Ascending aorta (tissue), 2 donors: ENCODE data around the gene ZNF678. TPM values are rescaled to one million over a fixed set of nuclear protein-coding genes. Genes with fewer than 3 reads are reported as not detected.
"Not testable (repeated sequence)": the region's sequence is repeated elsewhere in the genome, so short reads cannot be mapped to it uniquely, and the experiment has no call there.

ENCODE experiments used
- DNase-seq, 2 donors: peaks; one replicate each; pipeline ENCODE4 v3.0.0-alpha.2; 2019; ENCODE audit warnings: low spot score in 2 of 2
- H3K27ac ChIP-seq, 2 donors: fragments of 200-600 bp; sonication (generic); one replicate each; pipeline ENCODE4 v1.5.1; 2016 to 2017; ENCODE audit warnings: mild to moderate bottlenecking in 1 of 2
- H3K27me3 ChIP-seq: fragments of 200-600 bp; sonication (generic); one replicate; pipeline ENCODE4 v1.5.1; 2017
- H3K36me3 ChIP-seq, 2 donors: fragments of 200-600 bp; sonication (generic); one replicate each; pipeline ENCODE4 v1.5.1; 2016
- H3K4me1 ChIP-seq, 2 donors: fragments of 200-600 bp; sonication (generic); one replicate each; pipeline ENCODE4 v1.5.1; 2016 to 2017; ENCODE audit warnings: mild to moderate bottlenecking in 1 of 2
- H3K4me3 ChIP-seq, 2 donors: fragments of 200-600 bp; sonication (generic); one replicate each; pipeline ENCODE4 v1.5.1; 2016 to 2017; ENCODE audit warnings: mild to moderate bottlenecking in 1 of 2
- H3K9me3 ChIP-seq, 2 donors: fragments of 200-600 bp; sonication (generic); one replicate each; pipeline ENCODE4 v1.5.1; 2016
- CTCF ChIP-seq, 3 experiments: fragments of 200-600 bp in 2 of 3; fragments of 450-650 bp in 1 of 3; sonication (generic) in 2 of 3; IDR thresholded peaks; one replicate each; pipeline ENCODE4 v1.5.1; 2016 to 2019; ENCODE audit warnings: antibody characterized with exemption in 3 of 3, mild to moderate bottlenecking in 1 of 3, moderate library complexity in 1 of 3
- intact Hi-C: fragments of 100-400 bp; cut with DNase I; formaldehyde crosslinking; loops from one replicate; pipeline ENCODE4 v1.15.1; 2023
- total RNA-seq: library from RNA; depleted of rRNA; stranded (reverse); fragments of >200 nt; gene quantifications from one replicate; pipeline ENCODE4 v1.1.0, GENCODE V29; 2016

Gene ZNF678
- total RNA-seq, 1 donor from 2014 or later: 0.75 TPM

DNA sequence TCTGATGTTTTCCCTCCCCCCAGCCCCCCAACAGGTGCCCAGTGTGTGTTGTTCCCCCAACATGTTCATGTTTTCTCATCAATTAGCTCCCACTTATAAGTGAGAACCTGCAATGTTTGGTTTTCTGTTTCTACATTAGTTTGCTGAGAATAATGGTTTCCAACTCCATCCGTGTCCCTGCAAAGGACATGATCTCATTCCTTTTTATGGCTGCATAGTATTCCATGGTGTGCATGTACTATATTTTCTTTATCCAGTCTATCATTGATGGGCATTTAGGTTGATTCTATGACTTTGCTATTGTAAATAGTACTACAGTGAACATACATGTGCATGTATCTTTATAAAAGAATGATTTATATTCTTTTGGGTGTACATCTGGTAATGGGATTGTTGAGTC is 24.6 kb downstream of the ZNF678 start:
- no peak for TF ChIP-seq CTCF (IDR thresholded peaks at IDR 0.05)
- Histone ChIP-seq H3K27me3 (no peaks in the 10 kb centered on the region), H3K9me3 (peaks cover 0 to 47% of the 10 kb centered on the region in 2 donors), H3K4me1 (no peaks in the 10 kb centered on the region), H3K4me3 (no peak overlapping the region), H3K27ac (no peak overlapping the region), H3K36me3 (peaks cover 0 to 5% of the 10 kb centered on the region in 2 donors)
- no peak for DNase-seq
- intact Hi-C loops: no loop called here

DNA sequence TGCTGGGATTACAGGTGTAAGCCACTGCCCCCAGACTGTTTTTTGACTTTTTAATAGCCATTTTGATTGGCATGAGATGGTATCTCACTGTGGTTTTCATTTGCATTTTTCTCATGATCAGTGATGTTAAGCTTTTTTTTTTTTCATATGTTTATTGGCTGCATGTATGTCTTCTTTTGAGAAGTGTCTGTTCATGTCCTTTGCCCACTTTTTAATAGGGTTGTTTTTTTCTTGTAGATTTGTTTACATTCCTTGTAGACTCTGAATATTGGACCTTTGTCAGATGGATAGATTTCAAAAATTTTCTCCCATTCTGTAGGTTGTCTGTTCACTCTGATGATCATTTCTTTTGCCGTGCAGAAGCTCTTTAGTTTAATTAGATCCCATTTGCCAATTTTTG is 25.4 kb downstream of the ZNF678 start:
- DNase-seq, H3K27ac ChIP-seq, H3K27me3 ChIP-seq, H3K36me3 ChIP-seq, intact Hi-C loops, H3K4me3 ChIP-seq, H3K4me1 ChIP-seq: not testable (repeated sequence)
- peaks cover 0 to 49% of the 10 kb centered on the region in 2 donors for H3K9me3 ChIP-seq

GRCh38 chr1:227589777-227590176 is 26.4 kb downstream of the ZNF678 start:
- H3K27ac ChIP-seq, H3K27me3 ChIP-seq, H3K36me3 ChIP-seq, H3K4me3 ChIP-seq, DNase-seq, H3K4me1 ChIP-seq, intact Hi-C loops: not testable (repeated sequence)
- H3K9me3 ChIP-seq: peaks cover 0 to 49% of the 10 kb centered on the region in 2 donors

GRCh38 chr1:227596222-227596621 is 32.9 kb downstream of the ZNF678 start:
- H3K4me3 ChIP-seq, H3K4me1 ChIP-seq, H3K27ac ChIP-seq, DNase-seq, H3K36me3 ChIP-seq, H3K27me3 ChIP-seq, intact Hi-C loops: not testable (repeated sequence)
- peaks cover 8 to 29% of the 10 kb centered on the region in 2 donors for H3K9me3 ChIP-seq

DNA sequence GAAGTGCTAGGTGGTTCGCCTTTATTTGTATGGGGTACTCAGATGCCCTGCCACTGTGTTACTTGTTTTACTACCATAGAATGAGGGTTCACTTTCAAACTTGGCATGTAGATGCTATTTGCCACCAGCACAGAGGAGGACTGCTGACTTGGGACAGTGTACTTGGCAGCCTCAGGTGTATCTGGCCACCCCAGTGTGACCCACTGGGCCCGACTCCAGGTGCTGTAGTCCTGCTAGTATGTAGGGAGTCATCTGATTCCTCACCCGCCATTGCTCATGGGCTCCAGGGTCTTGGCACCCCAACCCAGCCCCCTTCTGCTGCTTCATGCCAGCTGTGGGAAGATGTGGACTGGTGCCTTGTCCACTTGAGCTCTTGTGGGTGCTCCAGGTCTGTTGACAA is 40.0 kb downstream of the ZNF678 start:
- no peak for DNase-seq
- H3K9me3 ChIP-seq: peaks cover 0 to 22% of the 10 kb centered on the region in 2 donors
- no peak for TF ChIP-seq CTCF (IDR thresholded peaks at IDR 0.05)
- H3K4me3 ChIP-seq: no peak overlapping the region
- H3K36me3 ChIP-seq: no peaks in the 10 kb centered on the region
- no peaks in the 10 kb centered on the region for H3K4me1 ChIP-seq
- intact Hi-C loops: no loop called here
- no peaks in the 10 kb centered on the region for H3K27me3 ChIP-seq
- H3K27ac ChIP-seq: no peak overlapping the region

- DNase-seq: no peak
- Histone ChIP-seq H3K4me1 (no peaks in the 10 kb centered on the region), H3K36me3 (no peaks in the 10 kb centered on the region), H3K4me3 (no peak overlapping the region), H3K27me3 (no peaks in the 10 kb centered on the region), H3K27ac (no peak overlapping the region), H3K9me3 (peaks cover 0 to 33% of the 10 kb centered on the region in 2 donors)
- intact Hi-C loops: no loop called here
- no peak for TF ChIP-seq CTCF (IDR thresholded peaks at IDR 0.05)
Observed at GRCh38 chr1:227604446-227604845, 41.1 kb downstream of the ZNF678 start.

DNA sequence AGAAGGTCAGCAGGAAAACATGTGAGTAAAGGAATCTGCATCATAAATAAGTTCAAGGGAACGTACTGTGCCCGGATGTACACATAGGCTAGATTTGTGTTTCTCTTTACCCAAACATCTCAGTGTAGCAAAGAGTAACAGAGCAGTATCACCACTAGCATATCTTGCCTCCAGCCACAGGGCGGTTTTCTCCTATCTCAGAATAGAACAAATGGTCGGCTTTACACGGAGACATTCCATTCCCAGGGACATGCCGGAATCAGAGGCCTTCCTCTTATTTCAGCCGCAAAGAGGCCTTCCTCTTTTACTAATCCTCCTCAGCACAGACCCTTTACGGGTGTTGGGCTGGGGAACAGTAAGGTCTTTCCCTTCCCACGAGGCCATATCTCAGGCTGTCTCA is 42.9 kb downstream of the ZNF678 start:
- H3K27me3 ChIP-seq, H3K27ac ChIP-seq, DNase-seq, H3K4me3 ChIP-seq, H3K36me3 ChIP-seq, intact Hi-C loops, H3K4me1 ChIP-seq: not testable (repeated sequence)
- H3K9me3 ChIP-seq: peaks cover 0 to 32% of the 10 kb centered on the region in 2 donors

- no peaks in the 10 kb centered on the region for H3K27me3 ChIP-seq
- DNase-seq: no peak
- TF ChIP-seq CTCF (IDR thresholded peaks at IDR 0.05): no peak
- no peak overlapping the region for H3K4me3 ChIP-seq
- intact Hi-C loops: no loop called here
- peaks cover 0 to 32% of the 10 kb centered on the region in 2 donors for H3K9me3 ChIP-seq
- H3K4me1 ChIP-seq: no peaks in the 10 kb centered on the region
- H3K27ac ChIP-seq: no peak overlapping the region
- peaks cover 0 to 17% of the 10 kb centered on the region in 2 donors for H3K36me3 ChIP-seq
Observed at GRCh38 chr1:227607336-227607898, 44.1 kb downstream of the ZNF678 start.
